ENCODE results near the gene GFRA3. TPM values are rescaled to one million over a fixed set of nuclear protein-coding genes. Genes with fewer than 3 reads are reported as not detected.

Gene GFRA3
- total RNA-seq, 1 donor from 2014 or later = 0.13 TPM

GRCh38 chr5:138241688-138242571 is 32.5 kb downstream of the GFRA3 start:
- Mint-ChIP-seq H3K9me3 (no peaks in the 10 kb centered on the region), H3K4me3 (peak overlapping the region; percentile 30), H3K27me3 (ENCODE audit: insufficient read depth) (peaks cover 57% of the 10 kb centered on the region), H3K36me3 (ENCODE audit: low read depth) (no peaks in the 10 kb centered on the region), H3K27ac (no peak overlapping the region), H3K4me1 (ENCODE audit: low read depth) (peaks cover 12% of the 10 kb centered on the region)
- no peak for DNase-seq (ENCODE audit: low spot score)
- intact Hi-C loops (cut with micrococcal nuclease) = no loop called here

GRCh38 chr5:138240650-138241385 is 33.6 kb downstream of the GFRA3 start:
- Mint-ChIP-seq H3K36me3 (ENCODE audit: low read depth) (no peaks in the 10 kb centered on the region), H3K27ac (no peak overlapping the region), H3K4me1 (ENCODE audit: low read depth) (peaks cover 12% of the 10 kb centered on the region), H3K27me3 (ENCODE audit: insufficient read depth) (peaks cover 57% of the 10 kb centered on the region), H3K9me3 (no peaks in the 10 kb centered on the region), H3K4me3 (no peak overlapping the region)
- intact Hi-C loops (cut with micrococcal nuclease) = no loop called here
- no peak for DNase-seq (ENCODE audit: low spot score)

DNA sequence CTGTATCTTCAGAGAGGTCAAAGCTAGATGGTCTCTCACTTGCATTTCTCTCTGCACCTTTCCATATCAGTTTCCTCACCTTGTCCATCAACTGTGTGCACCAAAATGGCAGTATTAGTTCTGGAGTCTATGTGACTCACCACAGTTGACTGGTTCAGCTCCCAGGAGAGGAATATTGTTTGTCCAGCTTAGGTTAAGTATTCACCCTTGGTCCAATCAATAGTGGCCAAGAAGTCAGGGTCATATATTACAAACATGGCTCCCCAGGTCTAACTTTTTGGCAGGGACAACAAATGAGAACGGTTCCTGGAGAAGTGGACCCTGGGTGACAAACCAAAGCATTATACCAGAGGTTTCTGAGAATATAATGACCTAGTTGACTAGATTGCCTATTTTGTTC is 36.4 kb downstream of the GFRA3 start:
- no peaks in the 10 kb centered on the region for H3K36me3 Mint-ChIP-seq (ENCODE audit: low read depth)
- no peak overlapping the region for H3K4me3 Mint-ChIP-seq
- intact Hi-C loops (cut with micrococcal nuclease) = no loop called here
- peaks cover 44% of the 10 kb centered on the region for H3K27me3 Mint-ChIP-seq (ENCODE audit: insufficient read depth)
- H3K27ac Mint-ChIP-seq = no peak overlapping the region
- no peaks in the 10 kb centered on the region for H3K9me3 Mint-ChIP-seq
- no peak for DNase-seq (ENCODE audit: low spot score)
- peaks cover 12% of the 10 kb centered on the region for H3K4me1 Mint-ChIP-seq (ENCODE audit: low read depth)

GRCh38 chr5:138234651-138235050 is 39.8 kb downstream of the GFRA3 start:
- intact Hi-C loops (cut with micrococcal nuclease) = no loop called here
- Mint-ChIP-seq H3K36me3 (ENCODE audit: low read depth) (no peaks in the 10 kb centered on the region), H3K9me3 (no peaks in the 10 kb centered on the region), H3K4me1 (ENCODE audit: low read depth) (no peaks in the 10 kb centered on the region), H3K4me3 (no peak overlapping the region), H3K27me3 (ENCODE audit: insufficient read depth) (peaks cover 23% of the 10 kb centered on the region), H3K27ac (no peak overlapping the region)
- DNase-seq (ENCODE audit: low spot score) = no peak

GRCh38 chr5:138233280-138233679 is 41.1 kb downstream of the GFRA3 start:
- Mint-ChIP-seq H3K27ac (no peak overlapping the region), H3K27me3 (ENCODE audit: insufficient read depth) (peaks cover 14% of the 10 kb centered on the region), H3K36me3 (ENCODE audit: low read depth) (no peaks in the 10 kb centered on the region), H3K4me1 (ENCODE audit: low read depth) (no peaks in the 10 kb centered on the region), H3K4me3 (no peak overlapping the region), H3K9me3 (no peaks in the 10 kb centered on the region)
- no peak for DNase-seq (ENCODE audit: low spot score)
- intact Hi-C loops (cut with micrococcal nuclease) = no loop called here

- intact Hi-C loops (cut with micrococcal nuclease) = no loop called here
- no peak overlapping the region for H3K4me3 Mint-ChIP-seq
- H3K36me3 Mint-ChIP-seq (ENCODE audit: low read depth) = no peaks in the 10 kb centered on the region
- H3K9me3 Mint-ChIP-seq = no peaks in the 10 kb centered on the region
- no peak for DNase-seq (ENCODE audit: low spot score)
- H3K27me3 Mint-ChIP-seq (ENCODE audit: insufficient read depth) = peaks cover 14% of the 10 kb centered on the region
- no peak overlapping the region for H3K27ac Mint-ChIP-seq
- no peaks in the 10 kb centered on the region for H3K4me1 Mint-ChIP-seq (ENCODE audit: low read depth)
These were observed 43.3 kb downstream of the GFRA3 start for GRCh38 chr5:138230981-138231589.

DNA sequence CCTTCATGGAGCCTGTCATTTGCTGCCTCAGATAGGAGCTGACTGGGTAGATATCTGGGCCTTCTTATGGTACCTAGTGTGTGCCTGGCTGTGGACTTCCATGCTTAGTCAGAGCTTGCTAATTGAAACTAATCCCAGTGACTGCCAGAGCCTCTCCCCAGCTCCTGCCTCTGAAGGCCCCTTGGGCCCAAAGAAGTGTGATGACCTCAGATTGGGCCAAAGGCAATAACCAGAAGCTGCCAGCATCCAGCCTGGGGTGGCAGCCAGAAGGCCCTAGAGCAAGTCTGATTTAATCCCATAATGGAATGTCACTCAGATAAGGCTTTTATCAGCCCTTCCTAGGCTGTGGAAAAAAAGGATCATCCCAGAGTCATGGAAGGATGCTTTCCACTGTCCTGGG is 44.2 kb downstream of the GFRA3 start:
- no peak for DNase-seq (ENCODE audit: low spot score)
- H3K4me3 Mint-ChIP-seq = no peak overlapping the region
- intact Hi-C loops (cut with micrococcal nuclease) = no loop called here
- H3K27ac Mint-ChIP-seq = no peak overlapping the region
- no peaks in the 10 kb centered on the region for H3K4me1 Mint-ChIP-seq (ENCODE audit: low read depth)
- no peaks in the 10 kb centered on the region for H3K9me3 Mint-ChIP-seq
- H3K27me3 Mint-ChIP-seq (ENCODE audit: insufficient read depth) = peaks cover 14% of the 10 kb centered on the region
- no peaks in the 10 kb centered on the region for H3K36me3 Mint-ChIP-seq (ENCODE audit: low read depth)

- no peak for DNase-seq (ENCODE audit: low spot score)
- Mint-ChIP-seq H3K27me3 (ENCODE audit: insufficient read depth) (peaks cover 12% of the 10 kb centered on the region), H3K4me1 (ENCODE audit: low read depth) (no peaks in the 10 kb centered on the region), H3K9me3 (no peaks in the 10 kb centered on the region), H3K4me3 (no peak overlapping the region), H3K27ac (no peak overlapping the region), H3K36me3 (ENCODE audit: low read depth) (no peaks in the 10 kb centered on the region)
- intact Hi-C loops (cut with micrococcal nuclease) = no loop called here
These were observed 45.0 kb downstream of the GFRA3 start for GRCh38 chr5:138229387-138229786.

DNA sequence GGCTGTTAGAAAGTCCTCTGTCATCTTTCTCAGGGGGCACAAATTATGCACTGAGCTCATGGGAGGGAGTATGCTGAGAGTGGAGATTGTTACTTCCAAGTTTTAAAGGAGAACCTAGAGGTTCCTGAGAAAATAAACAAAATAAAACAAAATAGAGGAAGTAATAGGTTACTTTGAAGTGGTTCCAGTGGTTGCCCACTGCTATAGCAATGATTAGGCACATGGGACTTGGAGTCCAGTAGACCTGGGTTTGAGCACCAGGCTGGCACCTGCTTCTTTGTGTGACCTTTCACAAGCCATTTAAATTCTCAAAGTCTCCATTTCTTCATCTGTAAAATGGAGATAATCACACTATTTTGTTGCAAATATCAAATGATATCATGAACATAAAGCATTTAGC is 47.5 kb downstream of the GFRA3 start:
- Mint-ChIP-seq H3K4me3 (no peak overlapping the region), H3K4me1 (ENCODE audit: low read depth) (no peaks in the 10 kb centered on the region), H3K9me3 (no peaks in the 10 kb centered on the region), H3K27me3 (ENCODE audit: insufficient read depth) (peaks cover 18% of the 10 kb centered on the region), H3K36me3 (ENCODE audit: low read depth) (no peaks in the 10 kb centered on the region), H3K27ac (no peak overlapping the region)
- DNase-seq (ENCODE audit: low spot score) = no peak
- intact Hi-C loops (cut with micrococcal nuclease) = no loop called here

GRCh38 chr5:138224712-138225111 is 49.7 kb downstream of the GFRA3 start:
- Mint-ChIP-seq H3K27ac (no peak overlapping the region), H3K4me3 (no peak overlapping the region), H3K4me1 (ENCODE audit: low read depth) (no peaks in the 10 kb centered on the region), H3K9me3 (no peaks in the 10 kb centered on the region), H3K27me3 (ENCODE audit: insufficient read depth) (peaks cover 18% of the 10 kb centered on the region), H3K36me3 (ENCODE audit: low read depth) (no peaks in the 10 kb centered on the region)
- intact Hi-C loops (cut with micrococcal nuclease) = no loop called here
- no peak for DNase-seq (ENCODE audit: low spot score)

- no peaks in the 10 kb centered on the region for H3K4me1 Mint-ChIP-seq (ENCODE audit: low read depth)
- no peak overlapping the region for H3K4me3 Mint-ChIP-seq
- no peak for DNase-seq (ENCODE audit: low spot score)
- no peaks in the 10 kb centered on the region for H3K36me3 Mint-ChIP-seq (ENCODE audit: low read depth)
- no peak overlapping the region for H3K27ac Mint-ChIP-seq
- peaks cover 19% of the 10 kb centered on the region for H3K27me3 Mint-ChIP-seq (ENCODE audit: insufficient read depth)
- H3K9me3 Mint-ChIP-seq = no peaks in the 10 kb centered on the region
- intact Hi-C loops (cut with micrococcal nuclease) = no loop called here
These were observed 50.9 kb downstream of the GFRA3 start for GRCh38 chr5:138223532-138223931.

GRCh38 chr5:138216799-138217198 is 57.6 kb downstream of the GFRA3 start:
- no peaks in the 10 kb centered on the region for H3K9me3 Mint-ChIP-seq
- intact Hi-C loops (cut with micrococcal nuclease) = no loop called here
- peaks cover 13% of the 10 kb centered on the region for H3K4me1 Mint-ChIP-seq (ENCODE audit: low read depth)
- H3K27ac Mint-ChIP-seq = no peak overlapping the region
- no peak overlapping the region for H3K4me3 Mint-ChIP-seq
- DNase-seq (ENCODE audit: low spot score) = no peak
- H3K27me3 Mint-ChIP-seq (ENCODE audit: insufficient read depth) = peaks cover 5% of the 10 kb centered on the region
- H3K36me3 Mint-ChIP-seq (ENCODE audit: low read depth) = no peaks in the 10 kb centered on the region
